ENCODE data around the gene HORMAD2. TPM values are rescaled to one million over a fixed set of nuclear protein-coding genes. Genes with fewer than 3 reads are reported as not detected.
"Not testable (repeated sequence)": the region's sequence is repeated elsewhere in the genome, so short reads cannot be mapped to it uniquely, and the experiment has no call there.

The HORMAD2 gene
- total RNA-seq, 1 donor from 2014 or later: not detected

DNA sequence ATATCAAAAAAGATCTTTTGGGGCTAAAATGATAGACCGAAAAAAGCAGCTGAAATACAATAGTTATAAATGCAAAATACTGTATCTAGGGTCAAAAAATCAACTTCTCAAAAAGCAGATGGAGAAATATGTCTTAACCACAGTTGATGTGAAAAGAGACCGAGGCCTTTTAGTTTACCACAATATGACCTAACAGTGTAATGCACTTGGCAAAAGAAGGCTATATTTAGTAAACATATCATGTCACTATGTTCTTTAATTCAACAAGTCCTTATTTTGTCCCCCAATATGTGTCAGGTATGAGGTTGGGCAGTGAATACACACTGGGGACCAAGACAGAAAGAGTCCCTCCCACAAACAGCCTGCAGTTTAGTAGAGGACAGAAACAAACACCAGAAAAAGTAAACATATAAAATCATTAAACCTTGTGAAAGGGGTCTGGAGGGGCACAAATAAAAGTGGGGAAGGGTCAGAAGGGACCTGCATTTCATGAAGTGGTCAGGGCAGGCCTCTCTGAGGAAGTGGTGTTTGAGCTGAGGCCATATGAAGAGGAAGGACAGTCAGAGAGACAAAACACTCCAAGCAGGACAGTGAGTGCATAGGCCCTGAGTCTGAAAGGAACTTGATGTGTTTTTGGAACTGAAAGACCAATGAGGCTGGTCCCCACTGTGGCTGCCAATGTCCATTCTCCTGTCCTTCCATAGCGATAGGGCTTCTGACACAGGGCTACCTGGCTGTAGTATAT is 112.9 kb downstream of the HORMAD2 start:
- ATAC-seq: no peak

DNA sequence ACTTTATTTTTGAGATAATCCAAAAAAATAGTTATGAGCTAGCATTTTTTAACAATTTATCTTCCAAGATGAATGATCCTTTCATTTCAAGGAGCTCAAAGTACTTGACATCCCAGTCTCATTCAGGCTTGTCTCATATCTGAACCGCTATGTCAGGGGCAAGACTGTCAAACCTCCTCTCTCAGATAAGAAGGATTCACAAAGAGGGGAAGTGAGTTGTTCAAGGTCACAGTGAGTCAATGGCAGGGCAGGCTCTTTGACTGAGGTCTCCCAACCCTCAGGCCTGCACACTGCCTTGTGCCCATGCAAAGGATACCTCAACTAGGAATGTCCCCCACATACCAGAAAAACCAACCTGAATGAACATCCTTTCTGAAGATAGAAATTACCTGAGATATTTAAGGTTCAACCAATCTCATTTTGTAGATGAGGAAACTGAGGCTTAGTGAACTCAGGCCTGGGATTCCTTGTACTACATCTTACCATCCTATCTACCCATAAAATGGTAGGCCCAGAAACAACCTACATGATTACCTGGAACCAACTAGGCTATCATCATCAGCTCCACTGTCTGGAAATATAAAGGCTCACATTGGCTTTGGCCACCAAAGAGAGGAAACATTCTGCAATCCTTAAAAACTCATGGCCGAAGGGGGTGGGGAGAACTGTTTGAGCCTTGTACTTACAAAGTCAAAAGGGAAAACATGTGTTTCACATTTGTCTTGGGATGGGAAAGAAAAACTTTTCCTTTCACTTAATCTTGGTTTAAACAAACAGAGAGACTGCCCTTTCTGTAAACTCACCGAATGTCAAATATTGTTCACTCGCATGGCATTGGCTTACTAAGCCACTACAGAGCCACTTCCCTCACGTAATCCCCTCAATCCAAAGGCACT is 115.2 kb downstream of the HORMAD2 start:
- no peak for ATAC-seq

- peak; percentile 89 for ATAC-seq
Observed at GRCh38 chr22:30196141-30196879, 116.0 kb downstream of the HORMAD2 start.

GRCh38 chr22:30196880-30197336 is 116.6 kb downstream of the HORMAD2 start:
- ATAC-seq: no peak

DNA sequence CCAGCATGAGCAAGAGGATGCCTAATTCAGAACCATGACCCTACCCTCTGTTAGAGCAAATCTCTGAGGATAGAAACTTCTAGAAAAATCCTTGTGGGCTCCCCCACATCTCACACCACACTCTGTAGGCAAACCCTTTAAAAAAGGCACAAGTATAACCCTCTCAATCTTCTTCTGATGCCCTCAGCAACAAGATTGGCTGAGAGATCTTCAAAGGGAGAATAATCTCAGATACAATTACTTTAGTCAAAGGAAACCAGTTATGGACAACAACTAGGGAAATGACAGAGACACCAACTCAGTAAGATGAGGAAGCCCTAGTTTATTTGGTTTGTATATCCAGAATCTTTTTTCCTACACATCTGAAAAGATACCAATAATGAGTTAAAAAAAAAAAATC is 117.1 kb downstream of the HORMAD2 start:
- no peak for ATAC-seq

DNA sequence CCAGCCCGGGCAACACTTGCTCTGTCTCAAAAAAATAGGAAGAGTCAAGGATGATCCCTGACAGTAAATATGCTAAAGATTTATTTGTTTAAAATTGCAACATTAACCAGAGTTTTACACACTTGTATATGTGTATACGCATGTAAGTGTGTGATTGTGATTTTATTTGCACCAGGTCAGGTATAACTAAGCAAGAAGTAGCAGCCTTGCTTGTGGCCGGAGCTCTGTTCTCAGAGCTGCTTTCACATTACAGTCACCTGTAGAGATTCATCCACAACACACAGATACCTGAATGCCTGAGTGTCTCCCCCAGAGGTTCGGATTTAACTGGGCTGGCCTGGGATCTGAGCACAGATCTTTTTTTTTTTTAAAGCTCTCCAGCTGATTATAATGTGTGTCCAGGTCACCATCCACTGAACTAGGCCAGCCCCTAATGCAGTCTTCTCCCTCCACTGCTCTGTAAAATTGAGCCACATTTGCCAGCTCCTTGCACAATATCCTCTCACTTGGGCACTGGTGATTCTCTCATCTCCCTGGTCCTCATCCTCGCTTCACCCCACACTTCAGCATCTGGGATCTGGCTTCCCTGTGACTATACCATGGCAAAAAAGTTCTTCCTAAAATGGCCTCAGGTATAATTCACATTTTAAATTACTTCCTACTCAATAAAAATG is 118.0 kb downstream of the HORMAD2 start:
- no peak for ATAC-seq

- ATAC-seq: no peak
Observed at GRCh38 chr22:30198921-30199320, 118.7 kb downstream of the HORMAD2 start.

DNA sequence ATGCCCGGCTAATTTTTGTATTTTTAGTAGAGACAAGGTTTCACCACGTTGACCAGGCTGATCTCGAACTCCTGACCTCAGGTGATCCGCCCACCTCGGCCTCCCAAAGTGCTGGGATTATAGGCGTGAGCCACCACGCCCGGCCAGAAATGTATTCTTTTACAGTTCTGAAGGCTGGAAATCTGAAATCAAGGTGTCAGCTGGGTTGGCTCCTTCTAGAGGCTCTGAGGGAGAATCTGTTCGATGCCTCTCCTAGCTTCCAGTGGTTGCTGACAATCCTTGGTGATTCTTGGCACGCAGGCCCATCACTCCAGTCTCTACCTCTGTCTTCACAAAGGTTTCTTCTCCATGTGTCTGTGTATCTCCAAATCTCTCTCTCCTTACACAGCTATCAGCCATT is 120.6 kb downstream of the HORMAD2 start:
- not testable (repeated sequence) for ATAC-seq

GRCh38 chr22:30201945-30202344 is 121.7 kb downstream of the HORMAD2 start:
- peak; percentile 17 for ATAC-seq

DNA sequence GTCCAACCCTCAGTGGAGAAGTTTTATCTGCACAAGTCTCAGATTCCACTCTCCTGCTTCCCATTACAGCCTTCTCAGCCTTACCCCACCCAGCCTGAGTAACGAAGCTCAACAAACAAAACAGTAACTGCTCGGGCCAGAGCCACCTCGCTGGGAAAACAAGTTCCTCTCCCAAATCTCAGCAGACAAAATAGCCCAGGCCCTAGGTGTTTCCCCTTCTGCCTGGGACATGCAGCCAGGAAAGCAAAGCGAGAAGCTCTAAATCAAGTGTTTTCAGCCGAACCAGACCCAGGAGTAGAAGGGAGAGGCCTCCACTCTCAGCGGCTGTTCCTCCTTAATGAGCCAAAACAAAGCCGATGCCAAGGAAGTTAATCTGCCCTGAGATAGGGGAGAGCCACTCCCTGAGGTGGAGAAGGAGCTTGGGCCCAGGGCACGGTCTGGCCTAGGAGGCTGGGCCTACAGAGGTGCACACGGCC is 122.3 kb downstream of the HORMAD2 start:
- ATAC-seq: peak; percentile 85

DNA sequence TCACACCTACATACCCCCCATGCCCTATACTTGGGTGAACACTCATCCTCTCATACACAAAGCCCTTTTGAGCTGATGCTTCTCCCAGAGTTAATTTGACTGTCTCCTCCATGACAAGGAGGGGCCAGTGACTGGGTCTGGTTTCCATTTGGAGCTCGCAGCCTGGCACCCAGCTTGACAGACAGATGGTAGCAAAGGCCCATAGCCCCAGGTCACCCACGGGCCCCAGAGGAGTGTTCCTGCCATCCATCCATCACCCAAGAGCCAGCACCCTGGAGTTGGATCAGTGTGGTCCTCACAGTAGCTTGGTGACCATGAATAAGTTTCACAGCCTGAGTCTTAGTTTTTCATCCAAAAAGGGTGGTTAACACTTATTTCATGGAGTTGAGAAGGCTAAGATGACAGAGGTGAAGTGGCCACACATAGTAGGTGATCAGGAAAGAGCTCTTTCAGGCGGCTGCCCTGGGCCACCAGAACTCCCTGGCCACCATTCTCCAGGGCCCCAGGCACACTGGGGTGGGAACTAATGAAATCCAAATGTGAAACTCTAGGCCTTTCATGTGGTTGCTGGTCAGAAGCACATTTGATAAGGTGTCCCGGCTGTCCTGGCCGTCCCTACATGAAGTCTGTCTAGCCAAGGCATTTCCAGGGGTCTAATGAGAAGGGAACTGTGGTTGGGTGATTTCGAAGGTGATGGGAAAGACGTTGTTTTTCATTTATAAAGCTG is 123.9 kb downstream of the HORMAD2 start:
- no peak for ATAC-seq

DNA sequence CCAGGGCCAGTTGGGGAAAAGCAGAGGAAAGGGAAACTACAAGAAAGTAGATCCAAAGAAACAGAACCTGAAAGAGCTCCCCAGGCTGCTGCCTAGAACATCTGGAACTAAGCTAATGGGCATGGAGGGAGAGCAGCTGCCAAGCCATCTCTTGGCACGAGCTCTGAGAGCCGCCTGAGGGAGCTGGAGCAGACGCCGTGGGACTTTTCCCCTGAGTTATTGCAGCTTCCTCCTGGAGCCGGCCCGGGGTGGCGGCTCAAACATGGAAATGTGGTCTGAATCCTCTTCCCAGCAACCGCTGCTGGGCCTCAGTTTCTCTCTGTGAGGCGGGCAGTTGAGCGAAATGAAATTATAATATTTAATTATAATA is 124.5 kb downstream of the HORMAD2 start:
- no peak for ATAC-seq

DNA sequence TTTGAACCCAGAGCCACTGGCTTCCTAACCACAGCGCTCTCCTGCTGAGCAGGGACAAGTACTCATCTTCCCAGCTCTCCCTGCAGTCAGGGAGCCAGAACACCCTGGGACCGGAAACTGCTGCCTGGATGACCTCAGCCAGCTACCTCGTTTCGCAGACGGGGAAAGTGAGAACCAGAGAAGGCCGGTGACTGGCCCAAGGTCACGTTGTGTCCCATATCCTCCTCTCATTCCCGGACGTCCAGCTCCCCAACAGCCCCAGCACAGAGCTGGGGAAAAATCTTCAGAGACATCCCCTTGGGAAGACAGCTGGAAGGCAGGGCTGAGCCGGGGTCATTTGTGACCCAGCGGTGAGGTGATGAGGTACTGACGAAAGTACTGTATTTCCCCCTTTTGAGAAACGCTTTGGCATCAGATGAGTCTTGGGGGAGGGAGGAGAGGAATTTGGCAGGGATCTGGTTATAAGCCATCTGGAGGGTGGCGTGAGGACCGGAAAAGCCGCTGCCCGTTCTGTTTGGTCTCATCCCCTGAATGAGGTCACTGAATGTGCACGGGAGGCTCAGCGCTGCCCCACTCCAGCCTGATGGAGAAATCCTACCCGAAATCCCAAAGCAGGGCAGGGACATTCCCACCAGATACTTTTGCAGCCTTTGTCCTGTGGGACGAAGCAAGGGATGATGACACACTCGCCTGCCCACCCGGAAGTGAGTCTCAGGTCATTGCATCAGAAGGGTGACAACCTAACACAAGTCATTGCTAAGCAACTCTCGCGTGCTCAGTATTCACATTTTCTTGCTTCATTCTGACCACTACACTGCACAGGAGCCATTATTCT is 125.2 kb downstream of the HORMAD2 start:
- ATAC-seq: no peak

DNA sequence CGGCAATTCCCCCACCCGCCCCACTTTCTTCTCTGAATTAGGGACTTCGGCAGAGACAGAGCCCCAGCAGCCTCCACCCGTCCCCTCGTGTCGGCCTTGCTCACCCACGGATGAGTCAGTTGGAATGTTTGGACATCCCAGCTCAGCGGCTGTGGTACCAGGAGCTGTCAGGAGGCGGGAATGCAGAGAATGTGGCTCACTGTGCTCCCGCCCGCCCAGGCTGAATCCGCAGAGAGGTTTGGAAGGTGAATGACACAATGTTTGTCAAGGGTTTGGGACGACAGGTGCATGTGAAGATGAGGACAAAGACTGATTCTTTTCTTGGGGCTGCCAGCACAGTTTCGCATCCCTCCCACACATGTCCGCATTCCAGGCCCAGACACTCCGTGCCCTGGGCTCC is 126.7 kb downstream of the HORMAD2 start:
- ATAC-seq: peak; percentile 6

DNA sequence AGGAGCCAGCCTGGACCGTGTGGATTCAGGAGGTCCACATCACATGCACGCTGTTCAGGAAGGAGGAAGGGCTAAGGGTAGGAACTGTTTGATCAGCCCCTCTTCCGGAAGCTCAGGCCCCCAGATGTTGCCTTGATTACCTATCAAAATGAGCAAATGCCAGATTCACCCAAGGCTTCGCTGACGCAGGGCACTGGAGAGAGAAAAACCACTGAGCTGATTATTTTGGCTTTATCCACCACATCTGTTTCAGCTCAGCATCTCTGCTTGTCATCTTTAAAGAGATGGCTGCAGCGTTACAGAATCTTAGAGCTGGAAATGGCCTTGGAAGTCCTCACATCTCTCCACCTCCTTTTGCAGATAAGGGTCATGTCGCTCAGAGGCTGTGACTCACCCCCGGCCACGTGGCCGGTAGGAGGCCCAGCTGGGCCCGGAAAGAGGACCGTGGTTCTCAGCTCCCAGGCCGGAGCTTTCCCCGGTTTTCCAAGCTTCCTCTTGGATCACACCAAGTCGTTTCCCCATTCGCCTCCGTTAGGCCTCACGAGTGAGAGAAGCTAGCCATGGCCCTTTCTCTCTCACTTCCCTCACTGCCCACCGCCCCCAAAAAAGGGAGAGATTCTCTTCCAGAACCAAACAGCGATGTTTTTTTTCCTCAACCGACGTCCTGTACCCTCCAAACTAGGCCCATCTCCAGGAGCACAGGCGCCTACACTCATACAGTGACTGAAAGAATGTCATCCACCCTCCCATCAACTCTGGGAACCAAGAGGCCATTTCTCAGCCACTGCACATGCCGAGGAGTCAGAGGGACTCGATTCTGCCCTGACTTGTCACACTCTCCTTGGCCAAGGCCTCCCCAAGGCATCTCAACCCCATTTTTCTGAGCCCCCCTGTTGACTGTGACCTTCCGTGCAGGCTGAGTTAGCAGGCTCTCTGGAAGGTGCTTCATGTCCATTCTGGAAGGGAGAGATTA is 128.7 kb downstream of the HORMAD2 start:
- no peak for ATAC-seq

DNA sequence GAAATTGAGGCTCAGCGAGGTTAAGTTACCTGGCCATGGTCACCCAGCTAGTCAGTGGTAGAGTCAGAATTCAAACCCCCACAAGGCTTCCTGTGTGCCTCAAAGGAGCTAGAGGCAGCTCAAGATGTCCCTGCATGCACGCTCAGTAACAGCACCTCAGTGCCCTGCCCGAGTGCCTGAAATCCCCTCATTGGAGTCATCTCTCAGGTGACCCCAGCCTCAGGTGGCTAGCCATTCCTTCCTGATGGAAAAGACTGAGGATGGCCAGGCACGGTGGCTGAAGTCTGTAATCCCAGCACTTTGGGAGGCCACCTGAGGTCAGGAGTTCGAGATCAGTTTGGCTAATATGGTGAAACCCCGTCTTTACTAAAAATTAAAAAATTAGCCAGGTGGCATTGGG is 129.4 kb downstream of the HORMAD2 start:
- no peak for ATAC-seq

GRCh38 chr22:30210235-30210909 is 130.1 kb downstream of the HORMAD2 start:
- ATAC-seq: peak; percentile 71

DNA sequence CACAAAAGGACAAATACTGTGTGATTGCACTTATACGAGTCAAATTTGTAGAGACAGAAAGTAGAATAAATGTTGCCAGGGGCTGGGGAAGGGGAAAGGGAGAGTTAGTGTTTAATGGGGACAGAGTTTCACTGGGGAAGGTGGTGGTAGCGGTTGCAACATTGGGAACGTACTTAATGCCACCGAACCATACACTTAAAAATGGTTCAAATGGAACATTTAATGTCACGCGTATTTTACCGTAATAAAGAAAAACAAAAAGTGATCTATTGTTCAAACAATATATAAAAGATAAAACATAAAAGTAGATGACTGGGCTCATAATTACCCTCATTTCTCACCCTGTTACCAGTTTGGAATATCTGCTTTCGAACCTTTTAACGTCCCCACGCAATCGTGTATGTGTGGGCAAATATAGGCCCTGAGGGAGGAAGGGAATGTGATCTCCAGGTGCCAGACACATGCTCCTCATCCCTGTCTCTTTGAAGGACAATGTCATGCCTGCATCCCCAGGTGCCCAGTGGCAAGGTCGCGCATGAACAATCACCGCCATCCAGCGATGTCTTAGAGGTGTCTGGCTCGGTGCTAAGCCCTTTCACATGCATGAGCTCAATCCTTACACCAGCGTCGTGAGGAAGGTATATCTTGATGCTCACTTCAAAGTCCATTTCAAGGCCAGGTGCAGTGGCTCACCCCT is 131.0 kb downstream of the HORMAD2 start:
- no peak for ATAC-seq

Data from esophagus mucosa (tissue), 1 donor.